Suprapubic skin (tissue), 3 donors: ENCODE measurements around the gene TULP4.

ENCODE experiments used
- CTCF ChIP-seq, 2 donors: fragments of 200-600 bp in 1 of 2; fragments of 450-650 bp in 1 of 2; sonication (generic) in 1 of 2; IDR thresholded peaks; one replicate each; pipeline ENCODE4 v1.5.1; 2016 to 2019; ENCODE audit warnings: antibody characterized with exemption in 2 of 2, mild to moderate bottlenecking in 1 of 2, moderate library complexity in 1 of 2
- EP300 ChIP-seq: sonication (generic); formaldehyde crosslinking; IDR thresholded peaks from one replicate; pipeline ENCODE4 v1.6.1; 2017; ENCODE audit warnings: antibody characterized with exemption

- TF ChIP-seq CTCF (IDR thresholded peaks at IDR 0.05) (no peak), EP300 (no peak)
These were observed 153.5 kb downstream of the TULP4 start for GRCh38 chr6:158465747-158466146.
